K562 (cell line): ENCODE measurements around the gene TBX3. TPM values are rescaled to one million over a fixed set of nuclear protein-coding genes. Genes with fewer than 3 reads are reported as not detected.

Source experiments
- ATAC-seq: fragments of 200-7000 bp; cut with Tn5 transposase; 3 replicates; pipeline ENCODE4 v1.9.1; 2020; ENCODE audit warnings: moderate library complexity
- BruUV-seq: library from RNA; stranded (reverse); fragments of 400-500 nt; replicated peaks from 2 replicates; lab custom pipeline; 2021; lab: Mats Ljungman, UMichigan
- CTCF ChIA-PET: fragments of 300-600 bp; formaldehyde crosslinking; extraction: SDS; loops from one replicate; lab custom pipeline; 2021; ENCODE audit warnings: low intra/inter-chr PET ratio; lab: Yijun Ruan, JAX
- POLR2A ChIA-PET: fragments of 300-600, 350-650 bp; sonication (Branson Sonifier 250); formaldehyde crosslinking; extraction: SDS; loops from one replicate; lab custom pipeline; 2021; ENCODE audit warnings: antibody characterized with exemption, inconsistent platforms; lab: Yijun Ruan, JAX
- DNase-seq, 4 experiments: peaks; one replicate each; pipeline versions ENCODE4 v3.0.0 to v3.0.0-alpha.2; 2011 to 2018; ENCODE audit warnings: low spot score in 3 of 4, mixed read lengths in 3 of 4; ENCODE audit errors: extremely low read depth in 1 of 4
- FAIRE-seq: peaks from 2 replicates; lab custom pipeline; 2011; peaks lifted over from hg19 to GRCh38; lab: Jason Lieb, UNC
- H2AFZ ChIP-seq: 2 replicates; pipeline ENCODE4 v1.6.0; 2011; ENCODE audit warnings: low read depth, low read length, control low read depth, inconsistent platforms
- H3K27ac ChIP-seq: fragments of 200-600 bp; 3 replicates; pipeline ENCODE4 v1.8.0; 2011; ENCODE audit warnings: low read depth, mild to moderate bottlenecking, control low read depth, inconsistent platforms, low read length, moderate library complexity, mixed read lengths; ENCODE audit errors: extremely low read depth
- H3K27me3 ChIP-seq, 2 experiments: fragments of 300-600 bp in 1 of 2; 2 replicates in 1 of 2; 3 replicates in 1 of 2; pipeline versions ENCODE4 v1.6.0 to v1.8.0; 2011; ENCODE audit warnings: inconsistent platforms in 2 of 2, low read length in 2 of 2, mild to moderate bottlenecking in 1 of 2, mixed read lengths in 1 of 2, moderate library complexity in 1 of 2; ENCODE audit not compliant: control insufficient read depth in 2 of 2, insufficient read depth in 2 of 2
- H3K36me3 ChIP-seq: fragments of 300-600 bp; 3 replicates; pipeline ENCODE4 v1.8.0; 2011; ENCODE audit warnings: mild to moderate bottlenecking, low read length, inconsistent platforms; ENCODE audit not compliant: control insufficient read depth, insufficient read depth
- H3K4me1 ChIP-seq, 2 experiments: fragments of 200-600 bp in 1 of 2; replicated peaks in 1 of 2; 2 replicates in 1 of 2; 3 replicates in 1 of 2; pipeline versions ENCODE4 v1.5.1 to v1.8.0; 2011; ENCODE audit warnings: inconsistent platforms in 2 of 2, low read length in 2 of 2, mild to moderate bottlenecking in 1 of 2, mixed read lengths in 1 of 2, moderate library complexity in 1 of 2; ENCODE audit not compliant: control insufficient read depth in 2 of 2, insufficient read depth in 2 of 2
- H3K4me2 ChIP-seq: 2 replicates; pipeline ENCODE4 v1.6.1; 2011; ENCODE audit warnings: low read length, control low read depth, inconsistent platforms, mixed read lengths; ENCODE audit not compliant: insufficient read depth
- H3K4me3 ChIP-seq: fragments of 200-600 bp; sonication (generic), shearing (Covaris generic); 2 replicates; pipeline ENCODE4 v1.5.1; 2016; ENCODE audit warnings: control low read depth, inconsistent platforms
- H3K79me2 ChIP-seq: fragments of 200-600 bp; 3 replicates; pipeline ENCODE4 v1.8.0; 2011; ENCODE audit warnings: low read length, inconsistent platforms; ENCODE audit not compliant: control insufficient read depth, insufficient read depth
- H3K9ac ChIP-seq, 2 experiments: 2 replicates each; pipeline versions ENCODE4 v1.6.0 to v1.6.1; 2011; ENCODE audit warnings: low read depth in 2 of 2, low read length in 2 of 2, control low read depth in 1 of 2, inconsistent platforms in 1 of 2, mild to moderate bottlenecking in 1 of 2, mixed read lengths in 1 of 2; ENCODE audit not compliant: insufficient read depth in 1 of 2
- H3K9me1 ChIP-seq: one replicate; pipeline ENCODE4 v1.6.0; 2011; ENCODE audit warnings: inconsistent platforms, mild to moderate bottlenecking, low read length, moderate library complexity; ENCODE audit not compliant: control insufficient read depth, insufficient read depth
- H3K9me3 ChIP-seq: replicated peaks from 2 replicates; pipeline ENCODE4 v1.5.1; 2011; ENCODE audit warnings: low read depth, low read length, inconsistent platforms; ENCODE audit not compliant: control insufficient read depth, insufficient read depth
- H4K20me1 ChIP-seq: replicated peaks from 2 replicates; pipeline ENCODE4 v1.6.1; 2011; ENCODE audit warnings: low read length, inconsistent platforms, mixed read lengths; ENCODE audit not compliant: control insufficient read depth, insufficient read depth
- BRD4 ChIP-seq: fragments of 200-600 bp; sonication (generic); IDR thresholded peaks from 2 replicates; pipeline ENCODE4 v1.6.1; 2017; ENCODE audit warnings: inconsistent platforms
- CBFA2T3 ChIP-seq: fragments of 450-650 bp; IDR thresholded peaks from 2 replicates; pipeline ENCODE4 v1.6.1; 2017
- DNMT1 ChIP-seq: fragments of 450-650 bp; IDR thresholded peaks from 2 replicates; pipeline ENCODE4 v1.6.1; 2016; ENCODE audit warnings: antibody characterized with exemption, mild to moderate bottlenecking
- FOS ChIP-seq: IDR thresholded peaks from 3 replicates; pipeline ENCODE4 v1.6.1; 2011; ENCODE audit not compliant: insufficient read length; ENCODE audit errors: extremely low read depth
- FOXA3 ChIP-seq, 2 experiments: fragments of 450-650 bp in 1 of 2; sonication (generic) in 1 of 2; formaldehyde crosslinking; IDR thresholded peaks in 1 of 2; conservative IDR thresholded peaks in 1 of 2; 2 replicates each; pipeline versions ENCODE4 v1.4.0 to v1.8.0; 2020 to 2022; ENCODE audit warnings: mild to moderate bottlenecking in 2 of 2, missing genetic modification reagents in 1 of 2
- HMG20A ChIP-seq: fragments of 450-650 bp; formaldehyde crosslinking; conservative IDR thresholded peaks from 2 replicates; pipeline ENCODE4 v1.4.0; 2020; ENCODE audit warnings: mild to moderate bottlenecking, mixed read lengths
- POLR2AphosphoS5 ChIP-seq: IDR thresholded peaks from 2 replicates; pipeline ENCODE4 v1.6.1; 2011; ENCODE audit warnings: mild to moderate bottlenecking, low read depth, low read length, moderate library complexity; ENCODE audit not compliant: control insufficient read depth, insufficient read depth
- RB1 ChIP-seq: fragments of 450-650 bp; IDR thresholded peaks from 2 replicates; pipeline ENCODE4 v1.6.1; 2017; ENCODE audit warnings: low read depth, mild to moderate bottlenecking
- RCOR1 ChIP-seq, 2 experiments: IDR thresholded peaks; 2 replicates each; pipeline ENCODE4 v1.6.1; 2012; ENCODE audit warnings: low read depth in 2 of 2, low read length in 2 of 2, borderline replicate concordance in 1 of 2, improper control_type of control experiment in 1 of 2
- TFAM ChIP-seq: fragments of 250-450 bp; sonication (Bioruptor Pico); conservative IDR thresholded peaks from 2 replicates; pipeline ENCODE4 v1.5.0; 2021; ENCODE audit warnings: mild to moderate bottlenecking, moderate library complexity
- ZBTB8A ChIP-seq: fragments of 450-650 bp; IDR thresholded peaks from 2 replicates; pipeline ENCODE4 v1.6.1; 2018; ENCODE audit warnings: mild to moderate bottlenecking, moderate library complexity; ENCODE audit not compliant: partially characterized antibody
- ZFP30 ChIP-seq: fragments of 250-450 bp; sonication (Bioruptor Pico); IDR thresholded peaks from 2 replicates; pipeline ENCODE4 v1.8.0; 2022; ENCODE audit warnings: moderate library complexity, mild to moderate bottlenecking, inconsistent platforms, borderline replicate concordance
- ZNF830 ChIP-seq: fragments of 250-450 bp; sonication (Bioruptor Pico); IDR thresholded peaks from 2 replicates; pipeline ENCODE4 v1.5.0; 2021; ENCODE audit warnings: mild to moderate bottlenecking
- in situ Hi-C: fragments of 300-500 bp; cut with MboI; formaldehyde crosslinking; loops from 4 replicates; pipeline ENCODE4 v1.15.0; 2018; ENCODE audit warnings: inconsistent platforms, mixed read lengths
- intact Hi-C: fragments of 100-400 bp; cut with micrococcal nuclease; formaldehyde crosslinking; loops from 2 replicates; pipeline ENCODE4 v1.14.2; 2022
- polyA plus RNA-seq, 8 experiments: library from polyadenylated mRNA; depleted of rRNA in 4 of 8; stranded (reverse) in 5 of 8; unstranded in 3 of 8; fragments of >200 nt; fragmentation: Nextera tagmentation in 2 of 8; fragmentation: Illumina TruSeq in 1 of 8; extraction: Ambion mirVana in 2 of 8; extraction: Trizol in 1 of 8; gene quantifications; 2 replicates each; pipeline versions ENCODE4 v1.2.1 to v1.2.3, GENCODE V29; 2011 to 2014; ENCODE audit warnings: inconsistent platforms in 1 of 8, missing spikeins in 1 of 8
- total RNA-seq, 7 experiments: library from RNA; depleted of rRNA in 6 of 7; stranded (reverse); fragments of >200 nt in 6 of 7; fragmentation: Illumina TruSeq in 2 of 7; extraction: Trizol in 2 of 7; gene quantifications; 2 replicates each; pipeline versions ENCODE4 v1.2.1 to v1.2.3, GENCODE V29; 2011 to 2021; ENCODE audit warnings: low replicate concordance in 1 of 7
- TF ChIP-seq, protein P1 (sequence below): fragments of 450-650 bp; IDR thresholded peaks from 2 replicates; pipeline ENCODE4 v1.6.1; 2014; ENCODE audit warnings: low read depth, mild to moderate bottlenecking, moderate library complexity, borderline replicate concordance
- TF ChIP-seq, protein P2 (sequence below): sonication (generic); formaldehyde crosslinking; IDR thresholded peaks from 2 replicates; pipeline ENCODE4 v1.8.0; 2022; ENCODE audit warnings: mild to moderate bottlenecking, low read depth, missing genetic modification reagents

Gene TBX3
- total and polyA plus RNA-seq, 9 of the 15 experiments (the other 6 are each of a cell fraction or from before 2014, with no cell fraction given): 0.03 to 0.60 (median 0.19) TPM

DNA sequence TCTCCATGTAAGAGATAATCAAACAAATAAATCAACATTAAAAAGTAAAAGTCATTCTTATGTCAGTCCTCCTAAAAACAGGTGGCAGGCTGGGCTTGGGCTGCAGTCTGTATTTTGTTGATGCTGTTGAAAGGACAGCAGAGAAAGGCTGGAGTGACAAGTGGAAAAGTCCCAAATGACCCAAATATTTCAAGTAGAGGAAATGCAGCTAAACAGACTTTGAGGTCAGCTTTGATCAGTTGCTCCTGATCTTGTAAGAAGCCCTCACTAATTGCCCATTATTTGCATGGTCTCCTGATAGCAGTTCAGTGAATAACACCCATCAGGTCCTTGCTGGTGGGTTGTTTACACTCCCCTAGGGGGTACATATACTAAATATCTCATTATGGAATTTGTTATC lies 24.9 kb downstream of the TBX3 start:
- no peak overlapping the region for H3K4me2 ChIP-seq
- no peaks in the 10 kb centered on the region for H3K4me1 ChIP-seq
- TF ChIP-seq HMG20A (no peak), ZNF830 (CRISPR knock-in tag) (no peak), FOS (no peak), RB1 (no peak), ZBTB8A (no peak), ZFP30 (CRISPR knock-in tag) (no peak), TFAM (CRISPR knock-in tag) (no peak), CBFA2T3 (no peak), DNMT1 (no peak), FOXA3 (CRISPR knock-in tag; conservative IDR thresholded peaks at IDR 0.05 in 1 of 2, IDR thresholded peaks at IDR 0.05 in 1 of 2) (no peak), BRD4 (no peak), RCOR1 (IDR thresholded peaks at IDR 0.05; ENCODE audit: borderline replicate concordance in 1 of 2, low read depth in 2 of 2, low read length in 2 of 2) (no peak), POLR2AphosphoS5 (no peak)
- TF ChIP-seq, protein P1, sequence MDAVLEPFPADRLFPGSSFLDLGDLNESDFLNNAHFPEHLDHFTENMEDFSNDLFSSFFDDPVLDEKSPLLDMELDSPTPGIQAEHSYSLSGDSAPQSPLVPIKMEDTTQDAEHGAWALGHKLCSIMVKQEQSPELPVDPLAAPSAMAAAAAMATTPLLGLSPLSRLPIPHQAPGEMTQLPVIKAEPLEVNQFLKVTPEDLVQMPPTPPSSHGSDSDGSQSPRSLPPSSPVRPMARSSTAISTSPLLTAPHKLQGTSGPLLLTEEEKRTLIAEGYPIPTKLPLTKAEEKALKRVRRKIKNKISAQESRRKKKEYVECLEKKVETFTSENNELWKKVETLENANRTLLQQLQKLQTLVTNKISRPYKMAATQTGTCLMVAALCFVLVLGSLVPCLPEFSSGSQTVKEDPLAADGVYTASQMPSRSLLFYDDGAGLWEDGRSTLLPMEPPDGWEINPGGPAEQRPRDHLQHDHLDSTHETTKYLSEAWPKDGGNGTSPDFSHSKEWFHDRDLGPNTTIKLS: no peak
- TF ChIP-seq, protein P2, sequence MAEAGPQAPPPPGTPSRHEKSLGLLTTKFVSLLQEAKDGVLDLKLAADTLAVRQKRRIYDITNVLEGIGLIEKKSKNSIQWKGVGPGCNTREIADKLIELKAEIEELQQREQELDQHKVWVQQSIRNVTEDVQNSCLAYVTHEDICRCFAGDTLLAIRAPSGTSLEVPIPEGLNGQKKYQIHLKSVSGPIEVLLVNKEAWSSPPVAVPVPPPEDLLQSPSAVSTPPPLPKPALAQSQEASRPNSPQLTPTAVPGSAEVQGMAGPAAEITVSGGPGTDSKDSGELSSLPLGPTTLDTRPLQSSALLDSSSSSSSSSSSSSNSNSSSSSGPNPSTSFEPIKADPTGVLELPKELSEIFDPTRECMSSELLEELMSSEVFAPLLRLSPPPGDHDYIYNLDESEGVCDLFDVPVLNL: no peak
- H3K79me2 ChIP-seq: no peaks in the 10 kb centered on the region
- FAIRE-seq (no peak), ATAC-seq (no peak), DNase-seq (no peak)
- no peak overlapping the region for H2AFZ ChIP-seq
- no peaks in the 10 kb centered on the region for H3K9me1 ChIP-seq
- H3K4me3 ChIP-seq: no peak overlapping the region
- no peak overlapping the region for H3K27ac ChIP-seq
- no peaks in the 10 kb centered on the region for H3K9me3 ChIP-seq
- intact Hi-C loops: no loop called here
- no peak overlapping the region for H3K9ac ChIP-seq
- H4K20me1 ChIP-seq: no peaks in the 10 kb centered on the region
- H3K27me3 ChIP-seq: peaks cover 0 to 9% of the 10 kb centered on the region in 2 experiments; a peak in 1 of 5 replicates
- H3K36me3 ChIP-seq: no peaks in the 10 kb centered on the region
- in situ Hi-C loops: no loop called here
- no TSS peak for BruUV-seq
- ChIA-PET CTCF (no interaction called here), POLR2A (no interaction called here)
